C4-2B (cell line): ENCODE measurements around the gene GAS2.

Experiments used
- CTCF ChIP-seq: fragments of 450-650 bp; conservative IDR thresholded peaks from 2 replicates; pipeline ENCODE4 v1.5.1; 2017; ENCODE audit warnings: mild to moderate bottlenecking
- ZFX ChIP-seq: fragments of 450-650 bp; IDR thresholded peaks from 2 replicates; pipeline ENCODE4 v1.6.1; 2017

DNA sequence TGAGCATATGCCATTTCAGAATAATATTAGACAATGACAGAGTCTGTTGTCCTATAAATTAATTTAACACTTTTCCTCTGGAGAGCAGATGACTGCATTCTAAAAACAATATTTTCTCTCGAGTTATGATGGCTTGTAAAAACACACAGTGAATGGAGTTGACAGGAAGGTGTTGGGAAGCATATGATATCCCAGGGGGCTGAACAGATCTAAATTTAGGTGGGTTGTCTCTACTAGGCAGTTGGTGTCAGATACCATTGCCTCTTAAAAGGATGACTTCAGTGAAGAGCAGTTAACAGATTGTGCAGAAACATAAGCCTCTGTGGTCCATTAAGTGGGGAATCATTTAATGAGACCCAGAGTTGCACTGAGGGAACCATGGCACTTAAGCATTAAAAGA, 132.5 kb downstream of the GAS2 start:
- no peak for TF ChIP-seq CTCF
- no peak for TF ChIP-seq ZFX
